HepG2 (cell line): ENCODE data around the gene CACNB4. TPM values are rescaled to one million over a fixed set of nuclear protein-coding genes. Genes with fewer than 3 reads are reported as not detected.
A peak's percentile ranks its signal among the peaks of the same experiment; 100 is the strongest.

Experiments used
- ATAC-seq: fragments of 200-7000 bp; cut with Tn5 transposase; 3 replicates; pipeline ENCODE4 v1.9.1; 2020; ENCODE audit warnings: mild to moderate bottlenecking, moderate library complexity
- BruUV-seq: library from RNA; stranded (reverse); fragments of 400-500 nt; replicated peaks from 2 replicates; lab custom pipeline; 2021; lab: Mats Ljungman, UMichigan
- CTCF ChIA-PET: fragments of 300-600 bp; formaldehyde crosslinking; extraction: SDS; loops from one replicate; lab custom pipeline; 2021; ENCODE audit warnings: low total read pairs, inconsistent platforms, low intra/inter-chr PET ratio; lab: Yijun Ruan, JAX
- POLR2A ChIA-PET: fragments of 350-600 bp; sonication (Branson Sonifier 250); formaldehyde crosslinking; loops from one replicate; lab custom pipeline; 2020; ENCODE audit warnings: antibody characterized with exemption, inconsistent platforms; lab: Yijun Ruan, JAX
- DNase-seq: peaks from one replicate; pipeline ENCODE4 v3.0.0-alpha.2; 2015; ENCODE audit warnings: low spot score
- FAIRE-seq: peaks from 3 replicates; lab custom pipeline; 2011; peaks lifted over from hg19 to GRCh38; lab: Jason Lieb, UNC
- H2AFZ ChIP-seq: one replicate; pipeline ENCODE4 v1.6.1; 2011; ENCODE audit warnings: low read length, inconsistent platforms
- H3K27ac ChIP-seq: fragments of 300-600 bp; 3 replicates; pipeline ENCODE4 v1.8.0; 2011; ENCODE audit warnings: mixed run types, mild to moderate bottlenecking, mixed read lengths, low read length, inconsistent platforms; ENCODE audit not compliant: insufficient read depth; ENCODE audit errors: extremely low read length
- H3K27me3 ChIP-seq, 2 experiments: fragments of 200-600 bp in 1 of 2; 2 replicates in 1 of 2; 3 replicates in 1 of 2; pipeline versions ENCODE4 v1.6.0 to v1.8.0; 2011; ENCODE audit warnings: low read length in 2 of 2, mild to moderate bottlenecking in 2 of 2, moderate library complexity in 2 of 2, inconsistent platforms in 1 of 2; ENCODE audit not compliant: insufficient read depth in 2 of 2, control insufficient read depth in 1 of 2
- H3K36me3 ChIP-seq, 2 experiments: fragments of 200-600 bp in 1 of 2; replicated peaks in 1 of 2; 2 replicates in 1 of 2; 3 replicates in 1 of 2; pipeline versions ENCODE4 v1.5.1 to v1.8.0; 2011; ENCODE audit warnings: low read length in 2 of 2, inconsistent platforms in 1 of 2; ENCODE audit not compliant: insufficient read depth in 2 of 2, control insufficient read depth in 1 of 2
- H3K4me1 ChIP-seq: 2 replicates; pipeline ENCODE4 v1.5.1; 2012; ENCODE audit warnings: low read length, inconsistent platforms; ENCODE audit not compliant: insufficient read depth
- H3K4me2 ChIP-seq: 2 replicates; pipeline ENCODE4 v1.6.0; 2011; ENCODE audit warnings: low read depth, low read length, inconsistent platforms
- H3K4me3 ChIP-seq, 3 experiments: fragments of 200-600 bp in 1 of 3; sonication (generic), shearing (Covaris generic) in 1 of 3; replicated peaks in 1 of 3; 2 replicates each; pipeline ENCODE4 v1.5.1; 2011 to 2016; ENCODE audit warnings: low read length in 3 of 3, inconsistent platforms in 2 of 3, low read depth in 2 of 3, mild to moderate bottlenecking in 2 of 3, control low read depth in 1 of 3, mixed read lengths in 1 of 3; ENCODE audit not compliant: insufficient read depth in 1 of 3
- H3K79me2 ChIP-seq: one replicate; pipeline ENCODE4 v1.6.1; 2011; ENCODE audit warnings: low read length, inconsistent platforms; ENCODE audit not compliant: insufficient read depth
- H3K9ac ChIP-seq: 2 replicates; pipeline ENCODE4 v1.6.0; 2011; ENCODE audit warnings: mild to moderate bottlenecking, low read depth, low read length, inconsistent platforms; ENCODE audit not compliant: insufficient read depth
- H3K9me3 ChIP-seq: 2 replicates; pipeline ENCODE4 v1.5.1; 2012; ENCODE audit warnings: mild to moderate bottlenecking, low read length
- H4K20me1 ChIP-seq: 2 replicates; pipeline ENCODE4 v1.6.0; 2011; ENCODE audit warnings: inconsistent platforms, mild to moderate bottlenecking, low read length, moderate library complexity; ENCODE audit not compliant: insufficient read depth
- AGO1 ChIP-seq: fragments of 200-400 bp; formaldehyde crosslinking; IDR thresholded peaks from 2 replicates; pipeline ENCODE4 v1.6.1; 2017; ENCODE audit warnings: mild to moderate bottlenecking, low read depth, low read length, moderate library complexity; ENCODE audit not compliant: poor library complexity, severe bottlenecking
- CSRNP1 ChIP-seq: sonication (generic); formaldehyde crosslinking; IDR thresholded peaks from 2 replicates; pipeline ENCODE4 v1.8.1; 2023; ENCODE audit warnings: mild to moderate bottlenecking, missing genetic modification reagents
- FOXJ3 ChIP-seq: sonication (generic); formaldehyde crosslinking; IDR thresholded peaks from 2 replicates; pipeline ENCODE4 v1.4.0; 2020; ENCODE audit warnings: missing genetic modification reagents, mild to moderate bottlenecking, borderline replicate concordance
- NFKB2 ChIP-seq: sonication (generic); formaldehyde crosslinking; IDR thresholded peaks from 2 replicates; pipeline ENCODE4 v1.4.0; 2020; ENCODE audit warnings: missing genetic modification reagents, borderline replicate concordance
- POLR2G ChIP-seq: fragments of 200-400 bp; formaldehyde crosslinking; IDR thresholded peaks from 2 replicates; pipeline ENCODE4 v1.6.1; 2018; ENCODE audit warnings: mild to moderate bottlenecking, low read depth, low read length, moderate library complexity
- ZNF224 ChIP-seq: sonication (generic); formaldehyde crosslinking; IDR thresholded peaks from 2 replicates; pipeline ENCODE4 v1.5.0; 2020; ENCODE audit warnings: mild to moderate bottlenecking, missing genetic modification reagents
- ZNF552 ChIP-seq: sonication (generic); formaldehyde crosslinking; IDR thresholded peaks from 2 replicates; pipeline ENCODE4 v1.9.0; 2022; ENCODE audit warnings: missing genetic modification reagents, mild to moderate bottlenecking, borderline replicate concordance
- ZNF777 ChIP-seq: sonication (generic); formaldehyde crosslinking; IDR thresholded peaks from 2 replicates; pipeline ENCODE4 v1.4.0; 2020; ENCODE audit warnings: missing genetic modification reagents
- WGBS: methylation state at CpG from one replicate; pipeline ENCODE4 v1.1.6; 2017; ENCODE audit warnings: low lambda C conversion rate; 5-methylcytosine and 5-hydroxymethylcytosine counted together
- in situ Hi-C: cut with HindIII; loops from 2 replicates; pipeline ENCODE4 v1.10.0; 2017; ENCODE audit warnings: low pct_unique_long_range_greater_than_20kb; ENCODE audit not compliant: extremely low pct_ligation_motif_present
- intact Hi-C: fragments of 100-400 bp; cut with micrococcal nuclease; formaldehyde crosslinking; loops from one replicate; pipeline ENCODE4 v1.10.0; 2022; ENCODE audit not compliant: unreplicated experiment
- polyA plus RNA-seq, 8 experiments: library from polyadenylated mRNA; depleted of rRNA in 3 of 8; stranded (reverse) in 7 of 8; unstranded in 1 of 8; fragments of >200 nt; fragmentation: Illumina TruSeq in 4 of 8; extraction: Trizol in 4 of 8; gene quantifications; 2 replicates each; pipeline versions ENCODE4 v1.2.1 to v1.2.3, GENCODE V29; 2011 to 2016; ENCODE audit warnings: low read depth in 4 of 8, missing spikeins in 1 of 8, mixed read lengths in 1 of 8; ENCODE audit not compliant: insufficient read depth in 1 of 8
- total RNA-seq, 5 experiments: library from RNA; depleted of rRNA; stranded (reverse); fragments of >200 nt; fragmentation: Illumina TruSeq; extraction: Trizol; gene quantifications; 2 replicates each; pipeline ENCODE4 v1.2.3, GENCODE V29; 2016; ENCODE audit warnings: low read depth in 1 of 5
- TF ChIP-seq, protein P1 (sequence below): sonication (generic); formaldehyde crosslinking; IDR thresholded peaks from 2 replicates; pipeline ENCODE4 v1.5.1; 2020; ENCODE audit warnings: missing genetic modification reagents, mild to moderate bottlenecking, borderline replicate concordance
- TF ChIP-seq, protein P2 (sequence below): sonication (generic); formaldehyde crosslinking; IDR thresholded peaks from 2 replicates; pipeline ENCODE4 v1.9.0; 2021; ENCODE audit warnings: missing genetic modification reagents, borderline replicate concordance

Gene CACNB4
- total and polyA plus RNA-seq, 2 of the 13 experiments (the other 11 are each of a cell fraction or from before 2014, with no cell fraction given) = 5.1 to 14.3 TPM

- BruUV-seq = no TSS peak
- Histone ChIP-seq H3K79me2 (no peaks in the 10 kb centered on the region), H3K4me3 (peak overlapping the region; percentile 45 to 71 (median 56)), H3K27me3 (peaks cover 21 to 78% of the 10 kb centered on the region in 2 experiments; a peak in 4 of 5 replicates), H4K20me1 (no peaks in the 10 kb centered on the region), H3K9me3 (no peaks in the 10 kb centered on the region), H3K27ac (no peak overlapping the region), H3K36me3 (no peaks in the 10 kb centered on the region), H3K4me2 (peak overlapping the region; percentile 77), H3K4me1 (peaks cover 38% of the 10 kb centered on the region), H3K9ac (no peak overlapping the region), H2AFZ (no peak overlapping the region)
- WGBS = 4% methylated on average over 35 of the region's 52 CpGs
- DNase-seq (no peak), FAIRE-seq (peak; percentile 44), ATAC-seq (peak; percentile 75)
- intact Hi-C loops = no loop called here
- POLR2A ChIA-PET = no interaction called here
- in situ Hi-C loops = no loop called here
- CTCF ChIA-PET = no interaction called here
- TF ChIP-seq, protein P1, sequence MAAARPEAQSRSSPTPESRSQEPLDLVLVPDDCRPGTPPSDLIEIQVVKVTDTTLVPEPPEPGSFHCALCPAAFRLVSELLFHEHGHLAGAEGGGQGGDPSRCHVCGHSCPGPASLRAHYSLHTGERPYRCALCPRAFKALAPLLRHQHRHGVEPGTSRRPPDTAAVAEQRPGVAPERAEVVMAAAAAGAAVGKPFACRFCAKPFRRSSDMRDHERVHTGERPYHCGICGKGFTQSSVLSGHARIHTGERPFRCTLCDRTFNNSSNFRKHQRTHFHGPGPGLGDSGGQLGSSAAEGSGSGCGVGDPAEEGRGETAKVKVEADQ (CRISPR knock-in tag) = peak; percentile 24; the same call in 1 of the 2 replicates
- TF ChIP-seq FOXJ3 (CRISPR knock-in tag) (no peak), CSRNP1 (no peak), NFKB2 (CRISPR knock-in tag) (no peak; the same call in 1 of the 2 replicates), ZNF224 (CRISPR knock-in tag) (no peak), POLR2G (no peak), ZNF777 (CRISPR knock-in tag) (peak; percentile 33; the same call in 1 of the 2 replicates), ZNF552 (CRISPR knock-in tag) (0 out of 2 replicates have a peak, but pooled peaks have one; percentile 25), AGO1 (no peak)
- TF ChIP-seq, protein P2, sequence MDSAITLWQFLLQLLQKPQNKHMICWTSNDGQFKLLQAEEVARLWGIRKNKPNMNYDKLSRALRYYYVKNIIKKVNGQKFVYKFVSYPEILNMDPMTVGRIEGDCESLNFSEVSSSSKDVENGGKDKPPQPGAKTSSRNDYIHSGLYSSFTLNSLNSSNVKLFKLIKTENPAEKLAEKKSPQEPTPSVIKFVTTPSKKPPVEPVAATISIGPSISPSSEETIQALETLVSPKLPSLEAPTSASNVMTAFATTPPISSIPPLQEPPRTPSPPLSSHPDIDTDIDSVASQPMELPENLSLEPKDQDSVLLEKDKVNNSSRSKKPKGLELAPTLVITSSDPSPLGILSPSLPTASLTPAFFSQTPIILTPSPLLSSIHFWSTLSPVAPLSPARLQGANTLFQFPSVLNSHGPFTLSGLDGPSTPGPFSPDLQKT (CRISPR knock-in tag) = no peak
These were observed 896 bp downstream of the CACNB4 start for GRCh38 chr2:152097801-152098495.
